IPS-NIHi7 (cell line): ENCODE measurements around the gene GRAP2.
"Not testable (repeated sequence)": the region's sequence is repeated elsewhere in the genome, so short reads cannot be mapped to it uniquely, and the experiment has no call there.

Source experiments
- DNase-seq: peaks from one replicate; pipeline ENCODE4 v3.0.0; 2012; ENCODE audit warnings: mixed read lengths; ENCODE audit errors: extremely low spot score

The GRAP2 gene

DNA sequence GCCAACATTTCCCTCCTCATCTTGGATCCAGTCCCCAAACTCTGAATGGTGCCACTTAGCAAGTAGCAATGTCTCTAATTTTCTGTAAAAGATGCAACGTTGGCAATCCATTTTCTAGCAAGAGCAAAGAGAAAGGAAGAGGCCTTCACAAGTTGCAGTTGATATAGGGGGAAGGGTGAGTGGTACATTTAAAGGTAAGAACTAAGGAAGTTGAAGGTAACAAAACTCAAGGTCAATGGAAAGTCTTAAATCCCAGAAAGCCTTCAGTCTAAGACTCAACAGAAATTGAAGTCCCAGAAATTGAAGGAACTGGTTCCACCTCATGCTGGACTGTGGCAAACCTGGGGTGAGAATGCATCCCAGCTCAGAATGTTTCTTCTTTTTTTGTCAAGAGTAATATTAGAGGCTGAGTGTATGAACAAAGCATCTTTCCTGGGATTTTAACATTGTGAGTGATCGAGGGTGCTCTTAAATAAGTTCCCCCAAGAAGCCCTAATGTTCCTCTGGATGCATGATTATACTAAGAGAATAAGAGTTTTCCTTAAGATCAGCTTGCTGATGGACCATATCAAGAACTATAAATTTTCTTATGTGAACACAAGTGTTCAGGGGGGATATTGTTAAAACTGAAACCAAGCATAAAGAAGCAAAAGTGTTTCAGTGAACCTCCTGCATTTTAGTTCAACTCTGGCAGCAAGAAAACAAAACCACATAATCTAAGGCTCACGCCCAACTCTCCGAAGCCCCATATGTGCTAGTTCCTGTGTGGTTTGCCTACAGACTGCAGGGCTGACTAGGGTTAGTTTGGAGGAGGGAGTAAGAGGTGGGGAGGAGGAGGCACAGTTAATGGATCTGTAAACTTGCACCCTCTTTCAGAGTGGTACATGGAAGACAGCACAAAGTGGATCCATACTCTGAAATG lies at the start of gene GRAP2:
TSS of gene GRAP2 (plus strand) at position 779 of the 922 bp plus-strand sequence. CDS start 46,023 bp downstream, outside the sequence.
- DNase-seq: no peak

DNA sequence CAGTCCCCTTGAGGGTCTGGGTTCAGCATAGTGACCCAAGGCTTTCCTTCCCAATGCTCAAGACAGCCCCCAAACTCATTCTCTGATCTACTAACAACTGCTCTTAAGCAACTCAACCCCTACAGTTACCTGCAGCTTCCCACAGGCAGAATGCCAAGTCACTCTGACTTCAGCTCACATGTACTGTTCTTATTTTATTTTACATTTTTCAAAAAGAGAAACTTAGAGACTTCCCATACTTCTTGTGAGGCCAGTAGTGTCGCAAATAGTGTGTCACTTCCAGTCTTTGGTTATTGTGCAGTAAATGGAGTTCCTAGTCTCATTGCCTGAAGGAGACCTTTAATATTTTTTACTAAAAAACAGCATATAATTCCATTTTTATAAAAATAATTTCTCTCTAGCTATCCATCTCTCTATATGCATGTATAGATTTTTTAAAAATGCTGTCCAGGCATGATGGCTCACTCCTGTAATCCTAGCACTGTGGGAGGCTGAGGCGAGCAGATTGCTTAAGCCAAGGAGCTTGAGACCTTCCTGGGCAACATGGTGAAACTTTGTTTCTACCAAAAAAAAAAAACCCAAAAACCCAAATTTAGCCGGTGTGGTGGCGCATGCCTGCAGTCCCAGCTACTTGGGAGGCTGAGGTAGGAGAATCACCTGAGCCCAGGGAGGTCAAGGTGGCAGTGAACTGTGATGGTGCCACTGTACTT lies 49.1 kb upstream of the GRAP2 start:
- DNase-seq: no peak

DNA sequence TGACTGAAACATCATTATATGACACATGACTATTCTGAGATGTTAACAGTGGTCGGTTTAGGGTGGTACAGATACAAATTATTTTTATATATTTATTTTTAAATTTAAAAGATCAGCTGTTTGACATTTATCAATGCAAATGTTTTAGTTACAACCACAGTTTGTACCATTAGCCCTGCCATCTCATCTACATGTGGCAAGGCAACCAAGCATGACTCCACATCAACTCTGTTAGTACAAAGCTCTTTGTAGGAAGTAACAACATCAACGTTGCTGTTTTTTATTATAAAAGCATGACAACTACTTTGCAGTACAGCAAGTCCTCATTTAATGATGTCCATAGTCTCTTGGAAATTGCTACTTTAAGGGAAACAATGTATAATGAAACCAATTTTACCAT lies 48.1 kb upstream of the GRAP2 start:
- no peak for DNase-seq

DNA sequence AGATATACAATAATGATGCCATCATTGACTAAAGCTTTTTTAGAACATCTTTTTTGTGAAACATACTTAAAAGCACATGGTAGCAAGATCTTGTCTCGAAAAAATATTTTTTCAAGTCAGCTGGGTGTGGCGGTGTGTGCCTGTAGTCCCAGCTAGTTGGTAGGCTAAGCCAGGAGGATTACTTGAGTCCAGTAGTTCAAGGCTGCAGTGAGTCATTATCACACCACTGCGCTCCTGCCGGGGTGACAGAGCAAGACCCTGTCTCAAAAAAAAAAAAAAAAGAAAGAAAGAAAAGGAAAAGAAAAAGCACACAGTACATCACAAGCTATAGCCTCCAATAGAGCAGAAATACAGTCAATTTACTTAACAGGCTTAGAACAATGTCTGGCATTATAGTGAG lies 44.3 kb upstream of the GRAP2 start:
- no peak for DNase-seq

DNA sequence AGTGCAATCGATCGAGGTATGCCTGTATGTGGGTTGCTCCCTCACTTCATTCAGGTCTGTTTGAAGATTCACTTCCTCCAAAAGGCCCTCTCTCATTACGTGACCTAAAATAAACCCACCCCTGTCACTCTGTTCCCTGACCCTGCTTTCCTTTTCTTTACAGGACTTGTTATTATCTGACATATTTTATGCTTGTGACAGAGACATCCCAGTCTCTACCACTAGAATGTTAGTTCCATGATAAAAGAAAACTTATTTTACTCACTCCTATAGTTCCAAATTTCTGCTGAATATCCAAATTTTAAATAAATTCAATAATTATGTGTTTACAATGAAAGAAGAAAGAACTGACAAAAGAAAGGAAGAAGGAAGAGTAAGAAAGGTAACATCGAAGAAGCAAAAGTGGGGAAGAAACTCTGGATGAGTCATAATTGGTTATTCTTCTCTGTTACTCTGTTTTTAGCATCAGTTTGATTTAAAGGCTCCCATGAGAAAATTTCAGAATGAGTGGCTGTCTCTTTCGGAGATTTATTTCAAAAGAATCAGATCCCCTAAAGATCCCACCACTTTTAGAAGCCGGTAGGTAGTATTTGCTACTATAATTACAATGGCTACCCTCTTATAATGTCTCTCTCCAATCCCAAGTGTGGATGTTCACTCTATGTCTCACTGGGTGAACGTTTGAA lies 40.8 kb upstream of the GRAP2 start:
- DNase-seq: no peak

DNA sequence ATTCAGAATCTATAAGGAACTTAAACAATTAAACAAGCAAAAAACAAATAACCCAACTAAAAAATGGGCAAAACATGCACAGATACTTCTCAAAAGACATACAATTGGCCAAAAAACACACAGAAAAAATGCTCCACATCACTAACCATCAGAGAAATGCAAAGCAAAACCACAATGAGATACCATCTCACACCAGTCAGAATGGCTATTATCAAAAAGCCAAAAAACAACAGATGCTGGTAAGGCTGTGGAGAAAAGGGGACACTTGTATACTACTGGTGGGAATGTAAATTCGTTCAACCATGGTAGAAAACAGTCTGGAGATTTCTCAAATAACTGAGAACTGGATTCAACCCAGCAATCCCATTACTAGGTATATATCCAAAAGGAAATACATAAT lies 32.1 kb upstream of the GRAP2 start:
- DNase-seq: no peak

DNA sequence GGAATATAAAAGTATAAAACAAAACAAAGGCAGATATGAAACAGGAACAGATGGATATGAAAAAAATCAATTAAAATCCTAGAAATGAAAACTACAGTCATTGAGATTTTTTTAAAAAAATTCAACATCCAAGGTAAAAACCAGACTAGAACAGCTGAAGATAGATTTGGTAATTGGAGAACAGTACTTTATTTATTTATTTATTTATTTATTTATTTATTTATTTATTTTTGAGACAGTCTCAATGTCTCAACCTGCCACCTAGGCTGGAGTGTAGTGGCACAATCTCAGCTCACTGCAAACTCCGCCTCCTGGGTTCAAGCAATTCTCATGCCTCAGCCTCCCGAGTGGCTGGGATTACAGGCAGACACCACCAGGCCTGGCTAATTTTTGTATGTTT lies 31.1 kb upstream of the GRAP2 start:
- DNase-seq: not testable (repeated sequence)

DNA sequence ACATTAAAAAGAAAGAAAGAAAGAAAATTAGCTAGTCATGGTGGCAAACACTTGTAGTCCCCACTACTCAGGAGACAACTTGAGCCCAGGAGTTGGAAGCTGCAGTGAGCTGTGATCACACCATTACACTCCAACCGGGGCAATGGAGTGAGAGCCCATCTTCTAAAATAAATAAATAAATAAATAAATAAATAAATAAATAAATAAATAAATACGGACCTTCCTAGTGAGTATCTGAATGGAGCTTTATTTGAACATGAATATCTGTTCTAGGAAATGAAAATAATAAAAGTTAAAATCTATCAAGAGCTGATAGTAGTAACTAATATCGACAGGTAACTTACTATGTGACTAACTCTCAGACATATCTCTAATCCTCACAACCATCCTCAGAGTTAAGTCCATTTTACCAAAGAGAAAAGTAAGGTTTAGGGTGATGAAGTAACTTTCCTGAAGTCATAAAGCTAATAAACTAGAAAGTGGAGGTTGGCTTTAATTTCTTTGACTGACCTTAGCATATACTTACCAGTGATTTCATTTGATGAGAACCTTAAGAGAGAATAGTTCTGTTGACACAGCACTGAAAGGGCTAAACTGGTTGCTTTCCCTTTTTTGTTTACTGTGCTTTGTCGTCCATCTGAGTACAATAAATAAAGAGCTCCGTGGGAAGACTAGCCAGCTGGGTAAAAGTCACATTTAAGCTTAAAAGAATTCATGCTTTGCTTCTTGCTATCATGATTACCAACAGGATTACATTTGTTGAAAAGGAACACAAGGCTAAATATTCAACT lies 29.7 kb upstream of the GRAP2 start:
- no peak for DNase-seq

DNA sequence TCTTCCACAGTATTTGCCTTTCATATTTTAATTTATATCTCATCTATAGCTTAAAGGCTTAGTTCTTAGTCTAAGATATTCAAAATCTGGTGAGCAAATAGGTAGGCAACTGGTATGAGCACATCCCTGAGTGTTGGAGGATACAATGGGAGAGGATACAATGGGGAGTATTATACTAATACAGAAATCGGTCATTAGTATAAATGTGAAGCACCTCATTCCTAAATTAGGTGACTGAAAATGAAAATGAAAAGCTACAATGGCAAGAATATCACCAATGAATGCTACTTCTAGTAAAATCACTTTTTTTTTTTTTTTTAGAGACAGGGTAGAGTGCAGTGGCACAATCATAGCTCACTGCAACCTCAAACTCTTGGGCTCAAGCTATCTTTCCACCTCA lies 28.3 kb upstream of the GRAP2 start:
- no peak for DNase-seq

DNA sequence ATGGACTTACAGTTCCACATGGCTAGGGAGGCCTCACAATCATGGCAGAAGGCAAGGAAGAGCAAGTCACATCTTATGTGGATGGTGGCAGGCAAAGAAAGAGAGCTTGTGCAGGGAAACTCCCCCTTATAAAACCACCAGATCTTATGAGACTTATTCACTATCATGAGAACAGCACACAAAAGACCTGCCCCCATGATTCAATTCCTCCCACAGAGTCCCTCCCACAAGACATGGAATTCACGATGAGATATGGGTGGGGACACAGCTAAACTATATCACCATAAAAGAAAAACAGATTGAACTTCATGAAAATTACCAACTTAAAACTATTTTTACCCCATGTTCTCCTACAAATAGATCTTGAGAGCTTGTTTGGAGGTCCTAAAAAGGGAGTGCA lies 26.9 kb upstream of the GRAP2 start:
- no peak for DNase-seq

DNA sequence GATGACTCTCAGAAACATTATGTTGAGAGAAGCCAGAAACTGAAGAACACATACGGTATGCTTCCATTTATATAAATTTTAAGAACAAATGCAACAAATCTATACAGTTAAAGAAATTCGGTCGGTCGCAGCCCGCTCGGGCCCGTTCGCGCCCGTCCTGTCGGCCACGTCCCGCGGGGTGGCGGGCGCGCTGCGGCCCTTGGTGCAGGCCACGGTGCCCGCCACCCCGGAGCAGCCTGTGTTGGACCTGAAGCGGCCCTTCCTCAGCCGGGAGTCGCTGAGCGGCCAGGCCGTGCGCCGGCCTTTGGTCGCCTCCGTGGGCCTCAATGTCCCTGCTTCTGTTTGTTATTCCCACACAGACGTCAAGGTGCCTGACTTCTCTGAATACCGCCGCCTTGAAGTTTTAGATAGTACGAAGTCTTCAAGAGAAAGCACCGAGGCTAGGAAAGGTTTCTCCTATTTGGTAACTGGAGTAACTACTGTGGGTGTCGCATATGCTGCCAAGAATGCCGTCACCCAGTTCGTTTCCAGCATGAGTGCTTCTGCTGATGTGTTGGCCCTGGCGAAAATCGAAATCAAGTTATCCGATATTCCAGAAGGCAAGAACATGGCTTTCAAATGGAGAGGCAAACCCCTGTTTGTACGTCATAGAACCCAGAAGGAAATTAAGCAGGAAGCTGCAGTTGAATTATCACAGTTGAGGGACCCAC lies 25.6 kb upstream of the GRAP2 start:
- not testable (repeated sequence) for DNase-seq

DNA sequence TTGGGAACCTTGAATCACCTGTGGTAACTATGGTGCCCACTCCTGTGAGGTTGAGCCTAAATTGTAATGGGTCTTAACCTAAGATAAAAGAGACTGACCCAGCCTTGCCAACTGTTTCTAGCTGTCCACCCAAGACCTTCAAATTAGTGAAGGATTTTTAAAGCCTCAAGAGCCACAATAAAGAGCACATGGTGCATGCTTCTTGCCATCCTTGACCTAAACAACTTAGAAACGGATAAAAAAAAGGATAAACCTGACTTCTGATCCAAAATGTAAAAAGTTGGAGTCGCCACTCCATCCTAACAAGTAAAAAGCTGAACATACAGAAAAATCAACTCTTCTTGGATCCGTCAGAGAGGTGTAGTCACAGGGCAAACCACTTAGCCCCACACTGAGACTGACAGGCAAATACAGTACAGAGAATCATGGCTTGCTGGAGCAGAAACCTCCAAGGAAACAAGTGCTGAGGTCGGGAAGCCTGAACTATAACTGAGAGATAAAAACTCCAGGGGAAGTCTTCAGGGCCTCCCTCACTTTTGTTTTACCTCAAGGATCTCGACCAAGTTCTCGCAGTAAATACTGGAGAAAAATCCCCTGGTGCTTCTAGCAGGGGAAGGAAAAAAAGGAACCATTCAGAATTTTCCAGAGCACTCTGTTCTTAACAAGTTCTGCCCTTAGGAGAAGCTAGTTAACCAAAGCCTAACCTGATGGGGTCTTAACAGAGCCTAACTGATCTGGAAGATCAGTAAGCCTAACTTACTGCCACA lies 23.6 kb upstream of the GRAP2 start:
- DNase-seq: no peak

DNA sequence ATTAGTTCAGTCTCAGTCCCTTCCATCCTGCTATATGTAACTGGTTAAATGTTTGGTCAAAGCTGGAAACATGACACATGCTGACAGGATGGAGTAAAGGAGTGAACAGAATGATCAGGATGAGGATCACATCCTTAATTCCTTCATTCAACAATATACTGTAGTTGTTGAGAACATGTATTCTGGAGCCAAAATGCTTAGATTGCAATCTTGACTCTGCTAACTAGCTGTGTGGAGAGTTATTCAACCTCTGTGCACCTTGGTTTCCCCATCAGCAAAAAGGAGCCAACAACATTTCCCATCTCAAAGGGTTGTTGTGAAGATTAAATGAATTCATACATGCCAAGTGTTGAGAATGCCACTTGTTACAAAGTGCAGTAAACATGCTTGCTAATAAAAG lies 20.2 kb upstream of the GRAP2 start:
- no peak for DNase-seq

DNA sequence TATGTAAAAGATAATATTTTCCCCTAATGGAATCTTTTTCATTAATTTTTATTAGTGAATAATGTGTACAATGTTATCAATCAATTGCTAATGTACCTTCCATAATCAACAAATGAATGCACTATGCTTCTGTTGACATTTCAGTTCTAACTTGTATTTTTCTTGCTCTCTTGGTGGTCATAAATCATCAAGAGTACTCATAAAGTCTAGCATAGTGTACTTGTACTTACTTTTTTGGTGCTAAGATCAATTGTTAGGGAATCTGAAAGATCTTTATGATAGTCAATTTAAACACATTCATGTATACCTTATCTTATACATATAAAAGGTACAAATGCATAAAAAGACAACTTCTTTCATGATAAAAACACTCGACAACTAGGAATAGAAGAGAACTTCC lies 17.8 kb upstream of the GRAP2 start:
- DNase-seq: no peak

DNA sequence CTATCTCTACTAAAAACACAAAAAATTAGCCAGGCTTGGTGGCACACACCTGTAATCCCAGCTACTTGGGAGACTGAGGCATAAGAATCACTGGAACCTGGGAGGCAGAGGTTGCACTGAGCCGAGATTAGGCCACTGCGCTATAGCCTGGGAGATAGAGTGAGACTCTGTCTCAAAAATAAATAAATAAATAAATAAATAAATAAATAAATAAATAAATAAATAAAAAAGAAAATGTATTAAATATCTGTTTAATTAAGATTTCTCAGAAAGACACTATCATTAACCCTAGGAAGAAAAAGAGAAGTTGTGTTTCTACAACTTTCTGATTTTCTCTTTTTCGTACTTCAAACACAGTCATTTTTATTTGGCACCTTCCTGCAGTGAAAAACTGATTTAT lies 11.0 kb upstream of the GRAP2 start:
- DNase-seq: not testable (repeated sequence)

DNA sequence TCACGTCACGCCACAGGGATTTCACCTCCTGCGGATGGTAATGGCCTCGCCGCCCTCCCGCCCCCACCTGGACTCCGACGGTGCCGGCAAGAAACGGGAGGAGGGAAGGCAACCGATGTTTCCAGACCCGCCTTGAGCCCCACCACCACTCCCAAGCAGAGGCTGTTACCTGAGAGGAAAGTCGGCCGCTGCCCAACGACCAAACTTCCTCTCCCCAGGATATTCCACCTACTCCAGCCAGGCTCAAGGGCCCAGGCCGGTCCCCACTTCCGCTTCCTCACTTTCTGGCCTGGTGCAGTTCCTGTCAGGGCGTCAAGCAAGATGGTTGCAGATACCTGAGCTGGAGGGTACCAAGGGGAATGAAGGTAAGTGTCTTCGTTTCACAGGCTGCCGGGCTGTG lies 7.4 kb upstream of the GRAP2 start, which contains the start of gene ENTHD1:
TSS of gene ENTHD1 (minus strand) at position 235 of the 400 bp plus-strand sequence. CDS start 6,012 bp downstream, outside the sequence.
- DNase-seq: peak; percentile 23

DNA sequence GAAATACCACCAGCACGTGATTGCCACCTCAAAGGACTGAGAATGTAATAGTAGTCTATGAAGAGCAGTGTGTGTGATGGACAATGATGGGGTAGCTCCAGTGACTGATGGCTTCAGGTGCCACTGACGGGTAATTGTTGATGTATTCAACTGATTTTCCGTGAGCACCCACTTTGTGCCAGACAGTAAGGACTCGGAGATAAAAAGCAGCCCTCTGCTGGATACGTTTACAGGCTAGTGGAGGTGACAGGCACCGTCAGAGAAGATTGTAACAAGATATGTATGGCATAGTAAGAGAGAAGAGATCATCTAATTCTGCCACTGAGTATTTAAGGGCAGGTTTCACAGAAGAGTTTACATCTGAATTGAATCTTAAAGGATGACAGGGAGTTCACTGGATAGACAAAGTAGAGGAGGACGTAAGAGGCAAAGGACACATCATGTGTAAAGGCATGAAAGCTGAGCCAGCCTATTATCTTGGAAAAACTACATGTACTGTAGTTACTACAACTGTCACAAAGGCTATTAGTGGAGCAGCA lies 6.3 kb upstream of the GRAP2 start:
- DNase-seq: no peak

DNA sequence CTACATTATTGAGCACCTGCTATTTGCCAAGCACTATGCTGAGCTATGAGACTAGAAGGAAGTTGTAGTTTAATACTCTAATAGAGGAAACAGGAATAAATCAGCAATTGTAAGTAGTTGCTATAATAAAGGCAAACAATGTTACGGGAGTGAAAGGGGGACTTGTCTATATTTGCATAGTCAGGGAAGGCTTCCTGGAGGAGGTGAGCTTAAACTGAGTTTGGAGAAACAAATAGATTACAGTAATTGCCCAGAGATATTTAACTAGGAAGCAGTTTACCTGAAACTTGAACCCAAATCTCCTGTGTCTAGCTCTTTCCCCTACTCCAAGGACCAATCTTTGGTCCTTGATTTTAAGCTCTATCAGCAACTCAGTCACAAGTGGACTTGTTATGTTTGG lies 5.2 kb upstream of the GRAP2 start:
- no peak for DNase-seq

DNA sequence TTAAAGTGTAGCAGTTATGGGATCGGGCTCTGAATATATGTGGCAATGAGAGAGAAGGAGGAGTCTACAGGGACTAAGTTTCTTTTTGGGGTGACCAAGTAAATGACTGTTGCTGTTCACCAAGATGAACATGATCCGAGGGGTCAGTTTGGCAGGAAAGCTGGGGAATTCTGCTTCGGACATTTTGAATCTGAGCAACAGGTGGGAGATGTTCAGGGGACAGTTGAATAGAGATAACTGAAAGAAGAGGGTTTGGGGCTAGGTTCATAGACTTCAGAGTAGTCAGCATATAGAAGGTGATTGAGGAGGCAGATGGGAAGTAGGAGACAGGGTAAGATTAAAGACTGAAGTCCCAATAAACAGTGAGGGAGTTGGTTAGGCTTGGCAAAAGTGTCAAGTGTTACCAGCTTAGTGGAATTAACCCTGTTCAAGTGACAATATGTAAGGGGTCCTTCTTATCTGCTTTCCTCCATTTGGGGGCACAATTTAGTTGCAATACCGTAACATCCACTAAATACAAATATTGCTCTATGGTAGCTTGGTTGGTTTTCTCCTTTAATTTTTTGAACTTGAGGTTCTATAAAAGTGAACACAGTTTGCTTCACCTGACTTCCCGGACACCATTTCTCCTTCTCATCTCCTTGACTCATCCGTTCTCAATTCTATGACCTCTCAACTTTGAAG lies 4.4 kb upstream of the GRAP2 start:
- DNase-seq: no peak
